Lung (tissue), 12 donors: ENCODE data around the gene ANKS1A. TPM values are rescaled to one million over a fixed set of nuclear protein-coding genes. Genes with fewer than 3 reads are reported as not detected.

Experiments used
- ATAC-seq: fragments of 200-7000 bp; cut with Tn5 transposase; one replicate; pipeline ENCODE4 v1.9.1; 2020; ENCODE audit warnings: moderate number of reproducible peaks; ENCODE audit not compliant: insufficient read depth, low FRiP score
- DNase-seq, 3 donors: peaks; one replicate each; pipeline ENCODE4 v3.0.0-alpha.2; 2013 to 2017
- H3K27ac ChIP-seq, 2 donors: one replicate each; pipeline ENCODE4 v1.5.1; 2013; ENCODE audit warnings: mild to moderate bottlenecking in 2 of 2, moderate library complexity in 2 of 2, control low read depth in 1 of 2, inconsistent platforms in 1 of 2, low read depth in 1 of 2, low read length in 1 of 2
- H3K27me3 ChIP-seq, 3 donors: one replicate each; pipeline ENCODE4 v1.5.1; 2013; ENCODE audit warnings: low read length in 2 of 3; ENCODE audit not compliant: control insufficient read depth in 3 of 3, insufficient read depth in 3 of 3
- H3K36me3 ChIP-seq, 4 donors: one replicate each; pipeline ENCODE4 v1.5.1; 2013; ENCODE audit warnings: low read length in 4 of 4, mild to moderate bottlenecking in 1 of 4, moderate library complexity in 1 of 4; ENCODE audit not compliant: control insufficient read depth in 4 of 4, insufficient read depth in 4 of 4
- H3K4me1 ChIP-seq, 5 donors: one replicate each; pipeline ENCODE4 v1.5.1; 2013; ENCODE audit warnings: low read length in 5 of 5, mild to moderate bottlenecking in 2 of 5, moderate library complexity in 1 of 5; ENCODE audit not compliant: control insufficient read depth in 5 of 5, insufficient read depth in 5 of 5
- H3K4me3 ChIP-seq: one replicate; pipeline ENCODE4 v1.5.1; 2013; ENCODE audit warnings: mild to moderate bottlenecking, control low read depth, moderate library complexity
- H3K9ac ChIP-seq, 2 donors: one replicate each; pipeline ENCODE4 v1.5.1; 2013; ENCODE audit warnings: low read length in 2 of 2, control low read depth in 1 of 2; ENCODE audit not compliant: insufficient read depth in 1 of 2
- H3K9me3 ChIP-seq, 4 donors: one replicate each; pipeline ENCODE4 v1.5.1; 2013; ENCODE audit warnings: low read length in 3 of 4, mild to moderate bottlenecking in 1 of 4, moderate library complexity in 1 of 4; ENCODE audit not compliant: control insufficient read depth in 4 of 4, insufficient read depth in 3 of 4
- WGBS, 2 donors: extraction: QIAGEN DNeasy Blood & Tissue Kit; methylation state at CpG; one replicate each; pipeline ENCODE4 v1.1.7; 2013; 5-methylcytosine and 5-hydroxymethylcytosine counted together
- polyA plus RNA-seq, 2 donors: library from polyadenylated mRNA; stranded (reverse); fragments of 200-250 nt; gene quantifications; one replicate each; pipeline ENCODE4 v1.2.1, GENCODE V29; 2013
- total RNA-seq, 2 donors: library from RNA; depleted of rRNA in 1 of 2; stranded (reverse); fragments of >200 nt in 1 of 2; gene quantifications; one replicate each; pipeline ENCODE4 v1.2.1, GENCODE V29; 2014 to 2021
- TF ChIP-seq, protein P1 (sequence below): IDR thresholded peaks from 2 replicates; pipeline ENCODE4 v1.5.1; 2012; ENCODE audit warnings: mild to moderate bottlenecking; ENCODE audit errors: control extremely low read depth, extremely low read depth
- donor health status: control.
- donor health status: control.
- donor health status: Bipolar disorder and iron deficiency.
- donor health status: healthy.
- donor health status: DM: yes; HTN: yes; CAD: no.

Gene ANKS1A
- total and polyA plus RNA-seq, 4 donors = 10.4 to 40.6 (median 24.3) TPM

DNA sequence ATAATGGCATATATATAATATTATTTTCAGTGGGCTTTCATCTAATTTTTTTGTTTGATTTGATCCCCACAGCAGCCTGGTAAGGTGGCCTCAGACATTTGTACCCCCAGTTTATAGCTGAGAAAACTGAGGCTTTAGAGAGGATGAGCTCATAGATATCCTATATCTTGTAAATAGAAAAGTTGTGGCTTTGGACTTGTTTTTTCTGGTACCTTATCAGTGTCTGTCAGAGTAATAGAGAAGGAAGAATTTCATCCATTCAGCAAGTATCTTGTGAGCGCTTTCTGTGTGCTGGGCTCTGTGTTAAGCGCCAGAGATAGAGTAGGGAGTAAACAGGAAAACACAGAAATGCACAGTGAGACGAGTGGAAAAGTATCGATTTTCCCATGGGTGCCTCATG, 29.1 kb upstream of the ANKS1A start:
- DNase-seq (no peak), ATAC-seq (no peak)
- TF ChIP-seq, protein P1, sequence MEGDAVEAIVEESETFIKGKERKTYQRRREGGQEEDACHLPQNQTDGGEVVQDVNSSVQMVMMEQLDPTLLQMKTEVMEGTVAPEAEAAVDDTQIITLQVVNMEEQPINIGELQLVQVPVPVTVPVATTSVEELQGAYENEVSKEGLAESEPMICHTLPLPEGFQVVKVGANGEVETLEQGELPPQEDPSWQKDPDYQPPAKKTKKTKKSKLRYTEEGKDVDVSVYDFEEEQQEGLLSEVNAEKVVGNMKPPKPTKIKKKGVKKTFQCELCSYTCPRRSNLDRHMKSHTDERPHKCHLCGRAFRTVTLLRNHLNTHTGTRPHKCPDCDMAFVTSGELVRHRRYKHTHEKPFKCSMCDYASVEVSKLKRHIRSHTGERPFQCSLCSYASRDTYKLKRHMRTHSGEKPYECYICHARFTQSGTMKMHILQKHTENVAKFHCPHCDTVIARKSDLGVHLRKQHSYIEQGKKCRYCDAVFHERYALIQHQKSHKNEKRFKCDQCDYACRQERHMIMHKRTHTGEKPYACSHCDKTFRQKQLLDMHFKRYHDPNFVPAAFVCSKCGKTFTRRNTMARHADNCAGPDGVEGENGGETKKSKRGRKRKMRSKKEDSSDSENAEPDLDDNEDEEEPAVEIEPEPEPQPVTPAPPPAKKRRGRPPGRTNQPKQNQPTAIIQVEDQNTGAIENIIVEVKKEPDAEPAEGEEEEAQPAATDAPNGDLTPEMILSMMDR = no peak
- no peaks in the 10 kb centered on the region for H3K4me1 ChIP-seq
- H3K27ac ChIP-seq = no peak overlapping the region
- H3K9ac ChIP-seq = no peak overlapping the region
- no peak overlapping the region for H3K4me3 ChIP-seq
- H3K36me3 ChIP-seq = peaks cover 31 to 47% (median 33%) of the 10 kb centered on the region in 4 donors
- no peaks in the 10 kb centered on the region for H3K9me3 ChIP-seq
- no peaks in the 10 kb centered on the region for H3K27me3 ChIP-seq
- WGBS, 2 donors = 76 to 88% methylated on average over 4 of the region's 4 CpGs

- Histone ChIP-seq H3K27ac (no peak overlapping the region), H3K9me3 (no peaks in the 10 kb centered on the region), H3K9ac (no peak overlapping the region), H3K4me1 (no peaks in the 10 kb centered on the region), H3K27me3 (no peaks in the 10 kb centered on the region), H3K36me3 (peaks cover 25 to 42% (median 30%) of the 10 kb centered on the region in 4 donors), H3K4me3 (no peak overlapping the region)
- DNase-seq = no peak
- 55 to 77% methylated on average over 1 of the region's 1 CpG for WGBS, 2 donors
- ATAC-seq = no peak
- TF ChIP-seq, protein P1 = no peak
These were observed 28.3 kb upstream of the ANKS1A start for GRCh38 chr6:34860776-34861175.

DNA sequence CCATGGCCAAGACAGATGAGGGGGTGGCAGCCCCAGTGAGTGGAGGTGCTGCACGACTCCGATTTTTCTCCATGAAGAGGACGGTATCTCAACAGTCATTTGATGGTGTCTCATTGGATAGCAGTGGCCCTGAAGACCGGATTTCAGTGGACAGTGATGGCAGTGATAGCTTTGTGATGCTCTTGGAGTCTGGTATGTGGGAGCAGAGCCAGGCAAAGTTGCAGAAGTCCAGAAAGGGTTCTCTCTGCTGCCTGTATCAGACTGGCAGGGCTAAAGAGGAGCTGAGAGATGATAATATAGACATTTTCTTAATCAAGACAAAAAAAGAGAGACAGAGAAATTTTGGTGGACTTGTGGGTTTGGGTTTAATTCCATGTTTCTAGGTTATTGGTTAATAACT, 25.0 kb upstream of the ANKS1A start:
- no peaks in the 10 kb centered on the region for H3K4me1 ChIP-seq
- peaks cover 9 to 20% (median 18%) of the 10 kb centered on the region in 4 donors for H3K36me3 ChIP-seq
- no peak for ATAC-seq
- no peak overlapping the region for H3K4me3 ChIP-seq
- H3K27me3 ChIP-seq = no peaks in the 10 kb centered on the region
- H3K9me3 ChIP-seq = no peaks in the 10 kb centered on the region
- TF ChIP-seq, protein P1 = no peak
- peak overlapping the region in 1 of 2 donors; percentile 79 for H3K27ac ChIP-seq
- WGBS, 2 donors = 76 to 83% methylated on average over 4 of the region's 4 CpGs
- no peak overlapping the region for H3K9ac ChIP-seq
- DNase-seq = no peak

DNA sequence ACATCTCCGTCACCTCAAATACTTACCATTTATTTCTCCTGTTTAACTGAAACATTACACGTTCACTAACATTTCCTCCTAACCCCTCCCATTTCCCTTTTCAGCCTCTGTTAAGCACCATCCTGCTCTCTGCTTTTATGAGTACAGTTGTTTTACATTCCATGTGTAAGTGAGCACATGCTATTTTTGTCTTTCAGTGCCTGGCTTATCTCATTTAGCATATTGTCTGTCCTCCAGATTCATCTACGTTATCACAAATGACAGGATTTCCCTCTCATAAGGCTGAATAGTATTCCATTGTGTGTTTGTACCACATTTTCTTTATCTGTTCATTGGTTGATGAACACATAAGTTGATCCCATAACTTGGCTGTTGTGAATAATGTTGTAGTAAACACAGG, 23.9 kb upstream of the ANKS1A start:
- Histone ChIP-seq H3K4me1 (no peaks in the 10 kb centered on the region), H3K36me3 (peaks cover 7 to 15% (median 10%) of the 10 kb centered on the region in 4 donors), H3K27ac (peak overlapping the region in 1 of 2 donors; percentile 79), H3K9ac (no peak overlapping the region), H3K9me3 (no peaks in the 10 kb centered on the region), H3K27me3 (no peaks in the 10 kb centered on the region), H3K4me3 (no peak overlapping the region)
- 52 to 65% methylated on average over 3 of the region's 3 CpGs for WGBS, 2 donors
- no peak for ATAC-seq
- TF ChIP-seq, protein P1 = no peak
- peak in 2 of 3 donors; percentile 36 to 54 for DNase-seq
